GM18508 (cell line): ENCODE measurements around the gene ELMO1.

ENCODE experiments used
- ATAC-seq: cut with Tn5 transposase; IDR thresholded peaks from one replicate; pipeline ENCODE4 v1.9.1; 2021; ENCODE audit warnings: moderate number of reproducible peaks; ENCODE audit not compliant: insufficient read depth, unreplicated experiment

ELMO1 gene

GRCh38 chr7:36911788-36912187 is 536.9 kb downstream of the ELMO1 start:
- ATAC-seq: no peak

GRCh38 chr7:36910859-36911258 is 537.8 kb downstream of the ELMO1 start:
- ATAC-seq: no peak

- no peak for ATAC-seq
These were observed 538.3 kb downstream of the ELMO1 start for GRCh38 chr7:36910401-36910800.

GRCh38 chr7:36906956-36907635 is 541.6 kb downstream of the ELMO1 start:
- ATAC-seq: no peak

GRCh38 chr7:36906448-36906847 is 542.2 kb downstream of the ELMO1 start:
- no peak for ATAC-seq

- no peak for ATAC-seq
These were observed 542.8 kb downstream of the ELMO1 start for GRCh38 chr7:36905841-36906240.

GRCh38 chr7:36904802-36905201 is 543.9 kb downstream of the ELMO1 start:
- no peak for ATAC-seq

- ATAC-seq: no peak
These were observed 544.6 kb downstream of the ELMO1 start for GRCh38 chr7:36904101-36904500.

GRCh38 chr7:36900988-36901710 is 547.5 kb downstream of the ELMO1 start:
- no peak for ATAC-seq

GRCh38 chr7:36898186-36898585 is 550.5 kb downstream of the ELMO1 start:
- no peak for ATAC-seq

GRCh38 chr7:36896956-36897590 is 551.6 kb downstream of the ELMO1 start:
- ATAC-seq: no peak

- ATAC-seq: no peak
These were observed 552.2 kb downstream of the ELMO1 start for GRCh38 chr7:36896418-36896817.

- no peak for ATAC-seq
These were observed 553.5 kb downstream of the ELMO1 start for GRCh38 chr7:36895192-36895591.

GRCh38 chr7:36894190-36894589 is 554.5 kb downstream of the ELMO1 start:
- no peak for ATAC-seq

- ATAC-seq: no peak
These were observed 559.5 kb downstream of the ELMO1 start for GRCh38 chr7:36889182-36889581.

GRCh38 chr7:36887969-36888368 is 560.7 kb downstream of the ELMO1 start:
- ATAC-seq: no peak

- ATAC-seq: no peak
These were observed 561.4 kb downstream of the ELMO1 start for GRCh38 chr7:36887233-36887632.

- ATAC-seq: no peak
These were observed 563.8 kb downstream of the ELMO1 start for GRCh38 chr7:36884910-36885309.

- no peak for ATAC-seq
These were observed 564.3 kb downstream of the ELMO1 start for GRCh38 chr7:36884351-36884750.

GRCh38 chr7:36881233-36881874 is 567.3 kb downstream of the ELMO1 start:
- no peak for ATAC-seq

GRCh38 chr7:36880108-36880507 is 568.6 kb downstream of the ELMO1 start:
- no peak for ATAC-seq
